Activated CD8-positive, alpha-beta memory T cell treated with anti-CD3 and anti-CD28 coated beads, Interleukin-2, amount 50 U/mL, for 4 hours (primary cell): ENCODE results near the gene LMAN1.

Source experiments
- DNase-seq: peaks from one replicate; pipeline ENCODE4 v3.0.0-alpha.2; 2020

Gene LMAN1

GRCh38 chr18:59358414-59358711 is 702 bp downstream of the LMAN1 start:
- DNase-seq, result no peak

DNA sequence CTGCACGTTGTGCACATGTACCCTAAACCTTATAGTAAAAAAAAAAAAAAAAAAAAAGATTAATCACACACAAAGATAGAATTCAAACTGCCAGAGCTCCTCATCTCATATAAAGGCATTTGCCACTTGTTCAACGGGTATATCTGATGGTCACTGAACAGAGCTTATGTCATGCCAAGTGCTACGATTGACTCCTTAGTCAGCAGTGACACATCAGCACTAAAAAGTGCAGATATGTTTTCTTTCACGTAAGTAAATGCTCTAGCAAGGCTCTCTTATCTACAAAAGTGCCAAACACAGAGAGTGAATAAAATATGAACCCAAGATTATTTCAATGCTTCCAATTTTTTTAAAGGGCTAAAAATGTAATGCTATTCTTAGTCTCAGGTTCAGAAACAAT is 1.1 kb downstream of the LMAN1 start:
- DNase-seq, result no peak

- no peak for DNase-seq
Measured at GRCh38 chr18:59354731-59355130, 4.3 kb downstream of the LMAN1 start.

GRCh38 chr18:59353079-59353680 is 5.9 kb downstream of the LMAN1 start:
- DNase-seq, result no peak

GRCh38 chr18:59352250-59352855 is 6.7 kb downstream of the LMAN1 start:
- no peak for DNase-seq

GRCh38 chr18:59345556-59345955 is 13.5 kb downstream of the LMAN1 start:
- no peak for DNase-seq

DNA sequence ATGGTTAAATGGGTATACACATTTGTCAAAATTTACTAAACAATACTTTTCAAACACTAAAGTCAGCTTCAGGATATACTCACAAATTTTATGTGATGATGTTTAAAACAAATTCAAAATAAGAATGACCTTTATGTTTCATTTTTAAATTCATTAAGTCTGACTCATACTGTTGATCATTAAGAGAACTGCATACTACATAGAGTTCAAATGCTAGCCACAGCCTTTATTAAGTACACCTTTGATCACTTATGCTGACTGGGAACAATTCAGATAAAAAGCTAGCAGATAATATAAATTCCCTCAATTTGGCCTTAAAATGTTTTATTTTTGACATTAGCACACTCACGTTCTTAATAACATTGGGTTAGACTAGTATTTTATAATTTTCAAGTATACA is 14.1 kb downstream of the LMAN1 start:
- no peak for DNase-seq

GRCh38 chr18:59343926-59344325 is 15.1 kb downstream of the LMAN1 start:
- DNase-seq, result no peak

GRCh38 chr18:59340817-59341216 is 18.2 kb downstream of the LMAN1 start:
- DNase-seq, result no peak

- no peak for DNase-seq
Measured at GRCh38 chr18:59340312-59340711, 18.8 kb downstream of the LMAN1 start.

DNA sequence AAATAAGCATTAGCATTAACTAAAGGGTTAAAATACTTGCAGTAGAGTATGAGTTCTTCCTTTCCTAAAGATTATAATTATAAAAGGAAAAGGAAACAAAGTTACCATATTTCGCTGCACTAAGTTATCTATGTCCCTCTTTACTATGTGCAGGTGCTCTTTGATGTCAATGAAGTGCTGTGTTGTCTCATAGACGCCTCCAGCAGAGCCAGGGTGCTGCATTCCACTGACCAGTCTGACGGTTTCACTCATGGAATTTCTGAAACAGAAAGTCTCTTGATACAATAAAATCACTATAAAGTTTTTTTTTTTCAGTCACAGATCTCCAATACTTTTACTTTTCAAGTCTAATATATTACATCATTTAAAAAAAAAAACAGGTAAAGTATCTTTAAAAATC is 26.1 kb downstream of the LMAN1 start:
- DNase-seq, result no peak

GRCh38 chr18:59328683-59329082 is 30.4 kb downstream of the LMAN1 start:
- DNase-seq, result no peak

DNA sequence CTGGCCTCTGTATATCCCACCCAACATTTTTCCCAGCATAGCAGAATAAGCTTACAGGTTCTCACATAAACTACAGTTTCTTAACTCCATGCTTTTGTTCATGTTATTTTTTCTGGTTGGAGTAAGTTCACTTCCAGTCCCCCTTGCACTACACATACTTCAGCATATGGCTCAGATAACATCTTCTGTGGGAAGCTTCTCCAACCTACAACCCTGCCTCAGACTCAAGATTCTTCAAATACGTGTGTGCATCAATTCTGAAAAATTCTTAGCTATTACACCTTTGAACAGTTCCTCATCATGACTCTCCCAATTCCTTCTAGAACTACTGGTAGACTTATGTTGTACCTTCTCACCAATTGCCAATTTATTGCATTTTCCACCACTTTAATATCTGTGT is 33.1 kb downstream of the LMAN1 start:
- DNase-seq, result no peak

- DNase-seq, result no peak
Measured at GRCh38 chr18:59324623-59324971, 34.5 kb downstream of the LMAN1 start.

GRCh38 chr18:59323931-59324622 is 35.0 kb downstream of the LMAN1 start:
- no peak for DNase-seq

DNA sequence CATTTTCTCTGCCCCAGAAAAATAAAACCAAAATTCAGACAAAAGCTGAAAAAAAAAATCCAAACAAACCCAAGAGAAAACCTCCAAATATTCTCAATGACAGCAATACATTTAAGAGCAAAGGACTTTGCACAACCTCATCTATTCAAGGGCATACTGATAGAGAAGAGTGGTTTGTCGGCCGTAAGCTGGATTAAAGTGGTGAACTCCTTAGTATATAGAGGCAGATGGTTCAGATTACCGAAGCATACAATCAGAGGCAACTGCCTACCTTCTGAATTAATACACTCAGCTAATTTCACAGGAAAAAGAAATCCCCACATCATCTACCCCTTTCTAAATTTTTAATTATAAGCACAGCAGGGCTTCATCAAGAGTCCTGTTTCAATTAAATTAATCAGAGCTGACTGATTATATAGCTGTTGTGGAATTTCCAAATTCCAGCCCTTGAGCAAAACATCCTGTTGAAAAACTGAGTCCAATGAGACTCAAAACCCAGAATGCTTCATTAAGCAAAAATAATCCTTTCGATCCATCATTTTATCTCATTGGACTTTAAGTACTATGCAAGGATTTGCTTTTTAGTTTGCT is 40.5 kb downstream of the LMAN1 start, which contains the start of gene CPLX4:
CPLX4 (minus strand) TSS at position 190 of the 591 bp plus-strand sequence; CDS start at position 3, 187 bp downstream.
- DNase-seq, result no peak

DNA sequence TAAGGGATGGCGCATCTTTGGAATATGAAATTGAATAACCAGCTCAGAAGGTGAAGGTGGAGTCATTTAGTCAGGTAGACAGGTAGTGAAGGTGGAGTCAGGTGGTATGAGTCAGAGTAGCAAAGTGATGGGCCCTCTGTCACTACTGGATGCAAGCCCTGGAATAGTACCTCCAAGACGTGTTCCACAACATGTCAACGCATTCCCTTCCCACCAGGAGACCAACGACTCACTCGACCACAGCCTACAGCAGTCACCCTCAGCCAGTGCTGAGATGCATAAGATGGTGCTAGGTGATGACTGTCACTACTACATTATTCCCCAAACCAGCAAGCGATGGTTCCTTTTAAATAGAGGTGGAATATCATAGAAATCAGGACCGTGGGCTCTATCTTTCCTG is 47.4 kb downstream of the LMAN1 start:
- DNase-seq, result no peak

GRCh38 chr18:59308938-59309260 is 50.2 kb downstream of the LMAN1 start:
- no peak for DNase-seq

- DNase-seq, result peak; percentile 67
Measured at GRCh38 chr18:59308248-59308937, 50.7 kb downstream of the LMAN1 start.

- no peak for DNase-seq
Measured at GRCh38 chr18:59306640-59307039, 52.4 kb downstream of the LMAN1 start.

DNA sequence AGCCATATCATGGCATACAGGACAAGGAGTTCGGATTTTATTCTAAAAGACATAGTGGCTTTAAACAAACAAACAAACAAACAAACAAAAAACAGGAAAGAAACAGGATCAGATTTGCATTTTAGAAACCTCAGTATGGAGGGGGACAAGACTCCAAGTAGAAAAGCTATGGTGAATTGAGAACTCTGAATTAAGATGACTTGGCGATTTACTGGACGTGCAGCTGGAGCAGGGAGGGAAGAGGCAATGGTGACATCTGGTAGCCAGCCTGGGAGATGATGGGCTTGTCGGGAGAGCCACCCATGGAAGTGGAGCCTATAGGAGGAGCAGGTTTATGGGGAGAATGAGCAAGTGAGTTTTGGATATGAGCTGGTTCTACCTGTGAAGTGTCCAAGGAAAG is 53.8 kb downstream of the LMAN1 start:
- DNase-seq, result no peak

DNA sequence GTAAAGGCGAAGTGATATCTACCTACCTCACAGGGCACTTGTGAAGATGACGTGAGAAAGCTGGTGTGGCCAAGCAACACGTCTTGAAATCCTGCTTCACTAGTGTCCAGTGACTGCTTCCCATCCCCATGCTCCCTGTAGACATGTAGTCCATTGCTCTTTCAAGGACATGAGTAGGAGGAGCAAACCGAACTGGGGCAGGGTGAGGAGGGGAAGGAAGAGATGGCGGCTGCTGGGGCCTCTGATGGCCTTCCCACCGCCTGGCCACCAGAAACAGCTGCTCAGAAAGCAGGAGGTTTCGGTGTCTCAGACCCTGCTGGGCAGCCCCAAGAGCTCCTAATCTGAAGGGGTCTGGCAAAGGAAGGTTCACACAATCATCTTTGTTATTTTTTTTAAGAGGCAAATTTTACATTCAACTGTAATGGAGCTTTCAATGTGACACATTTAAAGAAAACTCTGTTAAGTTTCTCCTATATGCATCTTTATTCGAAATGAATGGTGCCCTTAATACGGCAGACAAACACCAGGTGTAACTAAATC is 55.3 kb downstream of the LMAN1 start:
- no peak for DNase-seq

GRCh38 chr18:59303006-59303405 is 56.1 kb downstream of the LMAN1 start:
- no peak for DNase-seq

- DNase-seq, result no peak
Measured at GRCh38 chr18:59301929-59302328, 57.1 kb downstream of the LMAN1 start.
